ENCODE data around the gene MUC5AC. TPM values are rescaled to one million over a fixed set of nuclear protein-coding genes. Genes with fewer than 3 reads are reported as not detected.

The MUC5AC gene
- polyA plus RNA-seq, 1 donor (not counting 4 experiments of a cell fraction or from before 2014, with no cell fraction given), result not detected

GRCh38 chr11:1237128-1237580 is 79.4 kb downstream of the MUC5AC start:
- H3K27me3 ChIP-seq (ENCODE audit: control insufficient read depth, extremely low read depth, insufficient read depth, low read length), result peaks cover 8% of the 10 kb centered on the region
- TF ChIP-seq CTCF (optimal IDR thresholded peaks at IDR 0.05 in 1 of 3, IDR thresholded peaks at IDR 0.05 in 1 of 3, conservative IDR thresholded peaks at IDR 0.05 in 1 of 3; ENCODE audit: extremely low read depth in 1 of 3, insufficient read depth in 2 of 3, low read length in 3 of 3), result no peak
- no peak for TF ChIP-seq EZH2 (IDR thresholded peaks at IDR 0.05; ENCODE audit: low read length)
- no peak overlapping the region for H3K9ac ChIP-seq (ENCODE audit: control insufficient read depth, extremely low read depth, insufficient read depth, low read length)
- dilution Hi-C loops (cut with MboI; ENCODE audit: extremely low pct_ligation_motif_present, low sequenced_read_pairs), result no loop called here
- no peak for DNase-seq (ENCODE audit: low read depth, low spot score)
- no peaks in the 10 kb centered on the region for H3K36me3 ChIP-seq (ENCODE audit: control insufficient read depth in 2 of 2, extremely low read depth in 1 of 2, insufficient read depth in 2 of 2, low read length in 2 of 2)
- H3K9me3 ChIP-seq (ENCODE audit: control insufficient read depth, low read depth, low read length), result peaks cover 5% of the 10 kb centered on the region
- H3K4me1 ChIP-seq (ENCODE audit: control insufficient read depth, extremely low read depth, insufficient read depth, low read length), result no peaks in the 10 kb centered on the region
- no peak overlapping the region for H3K4me2 ChIP-seq (ENCODE audit: control insufficient read depth, extremely low read depth, insufficient read depth, low read depth, low read length)
- H3K79me2 ChIP-seq (ENCODE audit: control insufficient read depth, insufficient read depth, low read length), result no peaks in the 10 kb centered on the region
- no peaks in the 10 kb centered on the region for H4K20me1 ChIP-seq (ENCODE audit: control insufficient read depth, extremely low read depth, insufficient read depth, low read length)
- no peak overlapping the region for H3K4me3 ChIP-seq (ENCODE audit: control insufficient read depth in 2 of 3, extremely low read depth in 1 of 3, insufficient read depth in 2 of 3, low read depth in 1 of 3, low read length in 3 of 3)
- no peaks in the 10 kb centered on the region for H3K9me1 ChIP-seq (ENCODE audit: control insufficient read depth, extremely low read depth, insufficient read depth, low read length)
- no peak for FAIRE-seq
- no peak overlapping the region for H2AFZ ChIP-seq (ENCODE audit: control insufficient read depth, low read length)
- no peak overlapping the region for H3K27ac ChIP-seq (ENCODE audit: control insufficient read depth, insufficient read depth, low read length)

DNA sequence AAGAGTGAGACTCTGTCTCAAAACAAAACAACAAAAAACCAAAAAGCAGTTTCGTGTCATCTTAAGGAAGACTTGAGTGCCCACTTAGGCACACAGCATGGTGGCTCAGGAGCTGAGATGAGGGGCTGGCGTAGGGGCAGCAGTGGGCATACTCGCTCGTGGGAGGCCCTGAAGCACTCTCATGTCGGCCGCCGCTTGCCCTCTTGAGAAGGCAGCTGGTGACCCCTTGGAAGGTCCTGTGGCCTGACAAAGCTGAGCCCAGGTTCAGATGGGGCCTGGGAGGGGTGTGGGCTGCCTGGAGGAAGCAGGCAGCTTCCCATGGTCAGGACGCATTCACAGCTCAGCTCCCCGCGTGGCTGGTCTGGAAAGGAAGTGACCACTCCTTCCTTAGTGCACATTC is 80.1 kb downstream of the MUC5AC start:
- FAIRE-seq (no peak), DNase-seq (ENCODE audit: low read depth, low spot score) (no peak)
- Histone ChIP-seq H3K36me3 (ENCODE audit: control insufficient read depth in 2 of 2, extremely low read depth in 1 of 2, insufficient read depth in 2 of 2, low read length in 2 of 2) (no peaks in the 10 kb centered on the region), H3K4me1 (ENCODE audit: control insufficient read depth, extremely low read depth, insufficient read depth, low read length) (no peaks in the 10 kb centered on the region), H3K4me2 (ENCODE audit: control insufficient read depth, extremely low read depth, insufficient read depth, low read depth, low read length) (no peak overlapping the region), H3K9ac (ENCODE audit: control insufficient read depth, extremely low read depth, insufficient read depth, low read length) (no peak overlapping the region), H2AFZ (ENCODE audit: control insufficient read depth, low read length) (no peak overlapping the region), H3K27me3 (ENCODE audit: control insufficient read depth, extremely low read depth, insufficient read depth, low read length) (peaks cover 1% of the 10 kb centered on the region), H3K9me3 (ENCODE audit: control insufficient read depth, low read depth, low read length) (peaks cover 9% of the 10 kb centered on the region), H4K20me1 (ENCODE audit: control insufficient read depth, extremely low read depth, insufficient read depth, low read length) (no peaks in the 10 kb centered on the region), H3K79me2 (ENCODE audit: control insufficient read depth, insufficient read depth, low read length) (no peaks in the 10 kb centered on the region), H3K27ac (ENCODE audit: control insufficient read depth, insufficient read depth, low read length) (no peak overlapping the region), H3K4me3 (ENCODE audit: control insufficient read depth in 2 of 3, extremely low read depth in 1 of 3, insufficient read depth in 2 of 3, low read depth in 1 of 3, low read length in 3 of 3) (no peak overlapping the region), H3K9me1 (ENCODE audit: control insufficient read depth, extremely low read depth, insufficient read depth, low read length) (no peaks in the 10 kb centered on the region)
- TF ChIP-seq EZH2 (IDR thresholded peaks at IDR 0.05; ENCODE audit: low read length), result no peak
- TF ChIP-seq CTCF (optimal IDR thresholded peaks at IDR 0.05 in 1 of 3, IDR thresholded peaks at IDR 0.05 in 1 of 3, conservative IDR thresholded peaks at IDR 0.05 in 1 of 3; ENCODE audit: extremely low read depth in 1 of 3, insufficient read depth in 2 of 3, low read length in 3 of 3), result no peak
- dilution Hi-C loops (cut with MboI; ENCODE audit: extremely low pct_ligation_motif_present, low sequenced_read_pairs), result no loop called here
